ENCODE measurements around the gene ATP9B.

ATP9B gene

DNA sequence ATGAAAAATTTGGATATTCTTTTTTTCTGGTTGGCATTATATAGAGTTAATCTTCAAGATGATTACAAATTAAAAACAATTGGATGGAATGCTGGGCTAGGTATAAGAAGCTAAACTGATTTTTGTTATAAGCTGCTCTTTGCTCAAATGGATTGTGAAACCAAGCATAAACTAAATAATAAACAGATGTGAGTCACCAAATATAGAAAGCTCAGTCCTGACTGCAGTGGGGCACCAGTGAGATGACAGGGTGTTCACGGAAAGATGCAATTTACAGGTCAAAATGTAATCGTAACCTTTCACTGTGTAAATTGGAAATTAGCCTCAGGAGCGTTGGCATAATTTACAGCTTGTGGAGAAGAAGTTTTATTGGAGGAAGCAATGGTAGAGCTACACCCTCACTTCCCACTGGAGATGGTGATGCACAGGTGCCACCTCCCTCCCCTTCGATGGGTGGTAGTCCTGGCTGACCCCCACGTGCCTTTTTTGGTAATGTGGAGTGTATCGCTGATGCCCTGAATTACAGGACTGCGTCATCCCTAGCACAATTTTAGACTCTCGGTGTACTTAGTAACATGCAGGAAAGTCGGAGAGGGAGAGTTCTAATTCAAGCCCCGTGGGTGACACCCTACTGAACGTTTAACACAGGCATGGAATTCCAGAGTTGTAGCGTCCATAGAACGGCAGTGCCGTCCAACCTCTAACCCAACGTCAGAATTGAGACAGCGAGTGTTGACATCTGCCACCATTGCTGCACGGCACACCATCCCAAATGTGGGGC lies 252.6 kb downstream of the ATP9B start:
- Histone ChIP-seq H2AFZ (ENCODE audit: low read depth, low read length) (no peak overlapping the region), H3K9me3 (ENCODE audit: insufficient read depth, low read length) (no peaks in the 10 kb centered on the region), H3K27ac (ENCODE audit: low read length) (no peak overlapping the region), H3K9ac (ENCODE audit: low read length) (no peak overlapping the region), H4K20me1 (ENCODE audit: insufficient read depth, low read length) (no peaks in the 10 kb centered on the region), H3K27me3 (ENCODE audit: low read depth, low read length) (no peaks in the 10 kb centered on the region), H3K4me3 (ENCODE audit: low read length) (no peak overlapping the region), H3K36me3 (replicated peaks; ENCODE audit: low read depth, low read length) (peaks cover under 1% of the 10 kb centered on the region), H3K4me1 (ENCODE audit: low read length) (no peaks in the 10 kb centered on the region), H3K79me2 (ENCODE audit: low read length) (no peaks in the 10 kb centered on the region), H3K4me2 (ENCODE audit: low read length) (no peak overlapping the region)
- TF ChIP-seq, protein P1, sequence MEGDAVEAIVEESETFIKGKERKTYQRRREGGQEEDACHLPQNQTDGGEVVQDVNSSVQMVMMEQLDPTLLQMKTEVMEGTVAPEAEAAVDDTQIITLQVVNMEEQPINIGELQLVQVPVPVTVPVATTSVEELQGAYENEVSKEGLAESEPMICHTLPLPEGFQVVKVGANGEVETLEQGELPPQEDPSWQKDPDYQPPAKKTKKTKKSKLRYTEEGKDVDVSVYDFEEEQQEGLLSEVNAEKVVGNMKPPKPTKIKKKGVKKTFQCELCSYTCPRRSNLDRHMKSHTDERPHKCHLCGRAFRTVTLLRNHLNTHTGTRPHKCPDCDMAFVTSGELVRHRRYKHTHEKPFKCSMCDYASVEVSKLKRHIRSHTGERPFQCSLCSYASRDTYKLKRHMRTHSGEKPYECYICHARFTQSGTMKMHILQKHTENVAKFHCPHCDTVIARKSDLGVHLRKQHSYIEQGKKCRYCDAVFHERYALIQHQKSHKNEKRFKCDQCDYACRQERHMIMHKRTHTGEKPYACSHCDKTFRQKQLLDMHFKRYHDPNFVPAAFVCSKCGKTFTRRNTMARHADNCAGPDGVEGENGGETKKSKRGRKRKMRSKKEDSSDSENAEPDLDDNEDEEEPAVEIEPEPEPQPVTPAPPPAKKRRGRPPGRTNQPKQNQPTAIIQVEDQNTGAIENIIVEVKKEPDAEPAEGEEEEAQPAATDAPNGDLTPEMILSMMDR (IDR thresholded peaks at IDR 0.05; ENCODE audit: low read depth, low read length): no peak
- TF ChIP-seq EZH2phosphoT487 (IDR thresholded peaks at IDR 0.05; ENCODE audit: low read depth): no peak

DNA sequence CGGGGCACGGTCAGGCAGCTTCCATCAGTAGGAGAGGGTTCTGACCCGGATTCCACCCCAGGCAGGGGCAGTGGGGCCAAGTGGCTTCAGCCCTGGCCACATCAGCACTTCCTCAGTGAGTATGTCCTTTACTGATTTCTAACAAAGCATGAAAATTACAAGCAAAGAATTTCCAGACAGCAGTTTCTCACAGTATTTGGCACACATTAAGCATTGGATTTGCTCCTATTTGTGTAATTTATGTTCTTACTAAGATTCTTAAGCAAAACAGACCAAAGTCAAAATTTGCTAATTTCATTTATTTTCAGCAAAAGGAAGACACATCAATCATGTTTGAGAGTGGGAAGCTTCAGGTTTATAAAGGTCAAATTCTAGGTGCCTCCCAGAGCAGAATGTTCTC lies 253.2 kb downstream of the ATP9B start:
- no peaks in the 10 kb centered on the region for H3K79me2 ChIP-seq (ENCODE audit: low read length)
- H3K4me3 ChIP-seq (ENCODE audit: low read length): no peak overlapping the region
- H3K4me2 ChIP-seq (ENCODE audit: low read length): no peak overlapping the region
- no peak overlapping the region for H2AFZ ChIP-seq (ENCODE audit: low read depth, low read length)
- H3K36me3 ChIP-seq (replicated peaks; ENCODE audit: low read depth, low read length): peaks cover 5% of the 10 kb centered on the region
- no peak overlapping the region for H3K27ac ChIP-seq (ENCODE audit: low read length)
- H4K20me1 ChIP-seq (ENCODE audit: insufficient read depth, low read length): no peaks in the 10 kb centered on the region
- no peak overlapping the region for H3K9ac ChIP-seq (ENCODE audit: low read length)
- H3K9me3 ChIP-seq (ENCODE audit: insufficient read depth, low read length): no peaks in the 10 kb centered on the region
- TF ChIP-seq EZH2phosphoT487 (IDR thresholded peaks at IDR 0.05; ENCODE audit: low read depth): no peak
- TF ChIP-seq, protein P1 (IDR thresholded peaks at IDR 0.05; ENCODE audit: low read depth, low read length): no peak
- no peaks in the 10 kb centered on the region for H3K4me1 ChIP-seq (ENCODE audit: low read length)
- H3K27me3 ChIP-seq (ENCODE audit: low read depth, low read length): no peaks in the 10 kb centered on the region

DNA sequence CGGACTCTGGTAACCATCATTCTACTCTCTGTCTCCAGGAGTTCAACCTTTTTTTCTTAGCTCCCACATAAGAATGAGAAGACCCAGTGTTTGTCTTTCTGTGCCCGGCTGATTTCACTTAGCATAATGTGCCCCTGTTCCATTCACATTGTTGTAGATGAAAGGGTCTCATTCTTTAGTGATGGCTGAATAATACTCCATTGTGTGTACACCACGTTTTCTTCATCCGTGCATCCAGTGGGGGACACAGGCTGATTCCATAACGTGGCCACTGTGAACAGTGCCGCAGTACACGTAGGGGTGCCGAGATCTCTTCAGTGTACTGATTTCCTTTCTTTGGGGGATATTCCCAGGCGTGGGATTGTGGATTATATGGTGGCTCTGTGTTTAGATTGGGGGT lies 254.3 kb downstream of the ATP9B start:
- Histone ChIP-seq H3K27me3 (ENCODE audit: low read depth, low read length) (no peaks in the 10 kb centered on the region), H3K9ac (ENCODE audit: low read length) (no peak overlapping the region), H2AFZ (ENCODE audit: low read depth, low read length) (no peak overlapping the region), H3K79me2 (ENCODE audit: low read length) (no peaks in the 10 kb centered on the region), H3K36me3 (replicated peaks; ENCODE audit: low read depth, low read length) (peaks cover 5% of the 10 kb centered on the region), H3K4me3 (ENCODE audit: low read length) (no peak overlapping the region), H3K27ac (ENCODE audit: low read length) (no peak overlapping the region), H3K4me2 (ENCODE audit: low read length) (no peak overlapping the region), H3K9me3 (ENCODE audit: insufficient read depth, low read length) (no peaks in the 10 kb centered on the region), H3K4me1 (ENCODE audit: low read length) (no peaks in the 10 kb centered on the region), H4K20me1 (ENCODE audit: insufficient read depth, low read length) (no peaks in the 10 kb centered on the region)
- no peak for TF ChIP-seq EZH2phosphoT487 (IDR thresholded peaks at IDR 0.05; ENCODE audit: low read depth)
- TF ChIP-seq, protein P1 (IDR thresholded peaks at IDR 0.05; ENCODE audit: low read depth, low read length): no peak

DNA sequence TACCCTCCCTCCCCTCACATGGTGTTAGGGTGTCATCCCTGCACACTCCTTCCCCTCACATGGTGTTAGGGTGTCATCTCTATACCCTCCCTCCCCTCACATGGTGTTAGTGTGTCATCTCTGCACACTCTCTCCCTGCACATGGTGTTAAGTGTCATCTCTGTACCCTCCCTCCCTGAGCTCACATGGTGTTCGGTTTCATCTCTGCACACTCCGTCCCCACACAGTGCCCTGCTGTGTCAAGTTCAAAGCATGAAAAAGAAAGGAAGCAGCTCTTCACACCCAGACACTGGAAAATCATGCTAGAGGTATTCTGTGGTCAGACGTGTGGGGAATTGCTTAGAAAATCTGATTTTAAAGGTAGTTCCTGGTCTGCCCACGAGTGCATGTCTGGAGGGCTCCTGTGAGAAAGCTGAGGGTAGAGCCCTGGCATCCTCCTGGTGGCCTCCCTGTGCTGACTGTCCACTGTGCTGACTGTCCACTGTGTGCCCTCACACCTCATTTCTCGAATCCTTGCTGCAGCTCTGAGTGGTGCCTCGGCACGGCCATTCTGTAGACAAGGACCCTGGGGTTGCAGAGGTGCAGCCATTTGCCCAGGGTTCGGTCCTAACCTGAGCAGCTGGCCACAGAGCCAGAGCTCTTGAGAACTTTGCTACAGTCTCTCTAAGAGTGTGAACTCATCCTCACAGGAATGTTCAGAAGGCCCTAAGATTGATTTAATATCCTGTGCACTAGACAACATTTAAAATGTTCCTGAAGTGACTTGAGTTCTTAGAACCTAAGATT lies 257.4 kb downstream of the ATP9B start:
- TF ChIP-seq, protein P1 (IDR thresholded peaks at IDR 0.05; ENCODE audit: low read depth, low read length): no peak
- no peak for TF ChIP-seq EZH2phosphoT487 (IDR thresholded peaks at IDR 0.05; ENCODE audit: low read depth)
- Histone ChIP-seq H3K27me3 (ENCODE audit: low read depth, low read length) (no peaks in the 10 kb centered on the region), H3K36me3 (replicated peaks; ENCODE audit: low read depth, low read length) (peaks cover 15% of the 10 kb centered on the region), H3K9me3 (ENCODE audit: insufficient read depth, low read length) (no peaks in the 10 kb centered on the region), H4K20me1 (ENCODE audit: insufficient read depth, low read length) (no peaks in the 10 kb centered on the region), H2AFZ (ENCODE audit: low read depth, low read length) (no peak overlapping the region), H3K79me2 (ENCODE audit: low read length) (no peaks in the 10 kb centered on the region), H3K9ac (ENCODE audit: low read length) (no peak overlapping the region), H3K4me1 (ENCODE audit: low read length) (no peaks in the 10 kb centered on the region), H3K4me2 (ENCODE audit: low read length) (no peak overlapping the region), H3K27ac (ENCODE audit: low read length) (no peak overlapping the region), H3K4me3 (ENCODE audit: low read length) (no peak overlapping the region)
